Heart left ventricle (tissue), 13 donors: Measurements from ENCODE around the gene ZNF783.

ENCODE experiments used
- POLR2A ChIP-seq, 2 donors: fragments of 450-650 bp; IDR thresholded peaks; one replicate each; pipeline ENCODE4 v1.6.1; 2017; ENCODE audit warnings: antibody characterized with exemption in 2 of 2, mild to moderate bottlenecking in 2 of 2, moderate library complexity in 2 of 2
- TF ChIP-seq, protein P1 (sequence below), 12 donors: fragments of 200-600 bp; sonication (generic) in 4 of 12; IDR thresholded peaks; one replicate each; pipeline versions ENCODE4 v1.5.0 to v1.8.0; 2018 to 2022; ENCODE audit warnings: antibody characterized with exemption in 12 of 12, mild to moderate bottlenecking in 5 of 12
- donor health status: ischemic (EF 13 %, LVEDD 7.1; RV severe dilation, severe dysfunction).
- donor health status: DM: no; HTN: yes; CAD: no.
- donor health status: DM: no; HTN: no; CAD: no.
- donor health status: ischemic (EF 25% LVEDD 6.9; RV normal size, moderate dysfunction).
- donor health status: ischemic (EF 25% LVEDD 5.7; RV mildly dilated, moderate dysfunction).
- donor health status: ischemic (EF 35%, LVEDD 5.7; RV mildly dilated, moderate dysfunction).
- donor health status: nonischemic (EF 11% LVEDD 7.7; RV severe dilation, severe dysfunction).
- donor health status: DM: yes; HTN: yes; CAD: no.
- donor health status: PGD.
- donor health status: ischemic (EF 29% LVEDD 5.4; RV normal size, mild dysfunction).
- donor health status: nonischemic (EF 23%, LVEDD 6.1; RV moderate dilation, normal function).

DNA sequence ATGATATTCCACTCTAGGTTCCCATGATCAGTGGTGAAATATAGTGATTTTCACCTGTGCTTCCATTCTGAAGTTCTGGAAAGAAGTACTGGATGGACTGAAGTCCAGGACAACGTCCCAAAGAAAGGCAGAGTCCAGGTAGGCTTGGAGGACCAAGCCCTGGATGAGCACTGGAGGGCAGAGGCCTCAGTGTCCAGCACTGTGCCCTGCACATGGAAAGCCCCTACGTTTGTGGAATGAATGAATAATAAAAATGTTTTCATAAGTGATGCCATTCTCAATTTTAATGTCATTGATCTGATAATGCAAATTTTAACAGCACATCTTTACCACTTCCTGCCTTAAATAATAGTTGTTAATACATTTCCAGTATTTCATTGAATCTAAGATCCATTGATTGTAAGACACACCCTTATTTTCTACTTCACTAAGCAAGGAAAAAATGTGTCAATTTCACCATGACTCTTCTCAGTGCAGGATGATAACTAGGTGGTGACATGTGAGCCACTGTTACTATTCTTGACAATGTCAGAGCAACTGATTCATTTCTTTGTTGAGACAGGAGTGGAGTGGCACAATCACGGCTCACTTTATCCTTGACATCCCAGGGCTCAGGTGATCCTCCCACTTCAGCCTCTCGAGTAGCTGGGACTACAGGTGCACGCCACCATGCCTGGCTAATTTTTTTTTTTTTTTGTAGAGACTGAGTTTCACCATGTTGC lies 35.2 kb downstream of the ZNF783 start:
- no peak for TF ChIP-seq POLR2A (IDR thresholded peaks at IDR 0.05)
- TF ChIP-seq, protein P1, sequence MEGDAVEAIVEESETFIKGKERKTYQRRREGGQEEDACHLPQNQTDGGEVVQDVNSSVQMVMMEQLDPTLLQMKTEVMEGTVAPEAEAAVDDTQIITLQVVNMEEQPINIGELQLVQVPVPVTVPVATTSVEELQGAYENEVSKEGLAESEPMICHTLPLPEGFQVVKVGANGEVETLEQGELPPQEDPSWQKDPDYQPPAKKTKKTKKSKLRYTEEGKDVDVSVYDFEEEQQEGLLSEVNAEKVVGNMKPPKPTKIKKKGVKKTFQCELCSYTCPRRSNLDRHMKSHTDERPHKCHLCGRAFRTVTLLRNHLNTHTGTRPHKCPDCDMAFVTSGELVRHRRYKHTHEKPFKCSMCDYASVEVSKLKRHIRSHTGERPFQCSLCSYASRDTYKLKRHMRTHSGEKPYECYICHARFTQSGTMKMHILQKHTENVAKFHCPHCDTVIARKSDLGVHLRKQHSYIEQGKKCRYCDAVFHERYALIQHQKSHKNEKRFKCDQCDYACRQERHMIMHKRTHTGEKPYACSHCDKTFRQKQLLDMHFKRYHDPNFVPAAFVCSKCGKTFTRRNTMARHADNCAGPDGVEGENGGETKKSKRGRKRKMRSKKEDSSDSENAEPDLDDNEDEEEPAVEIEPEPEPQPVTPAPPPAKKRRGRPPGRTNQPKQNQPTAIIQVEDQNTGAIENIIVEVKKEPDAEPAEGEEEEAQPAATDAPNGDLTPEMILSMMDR (IDR thresholded peaks at IDR 0.05): no peak
